Nephron progenitor cell (in vitro differentiated cells): ENCODE measurements around the gene GTPBP6.
A peak's percentile ranks its signal among the peaks of the same experiment; 100 is the strongest.
"Not testable (repeated sequence)": the region's sequence is repeated elsewhere in the genome, so short reads cannot be mapped to it uniquely, and the experiment has no call there.

Experiments used
- DNase-seq: peaks from one replicate; pipeline ENCODE4 v3.0.0; 2021
- H3K27ac Mint-ChIP-seq: 2 replicates; pipeline ENCODE4 v1.8.0; 2021; ENCODE audit warnings: mild to moderate bottlenecking, moderate library complexity, mixed read lengths
- H3K27me3 Mint-ChIP-seq: 2 replicates; pipeline ENCODE4 v1.8.0; 2021; ENCODE audit warnings: mild to moderate bottlenecking, low read depth, mixed read lengths; ENCODE audit not compliant: poor library complexity
- H3K36me3 Mint-ChIP-seq: 2 replicates; pipeline ENCODE4 v1.8.0; 2021; ENCODE audit warnings: low read depth, mixed read lengths
- H3K4me1 Mint-ChIP-seq: 2 replicates; pipeline ENCODE4 v1.8.0; 2021; ENCODE audit warnings: mixed read lengths
- H3K4me3 Mint-ChIP-seq: 2 replicates; pipeline ENCODE4 v1.8.0; 2021; ENCODE audit warnings: mild to moderate bottlenecking, moderate library complexity, mixed read lengths
- H3K9me3 Mint-ChIP-seq: 2 replicates; pipeline ENCODE4 v1.8.0; 2021; ENCODE audit warnings: mild to moderate bottlenecking, moderate library complexity, mixed read lengths
- CTCF ChIP-seq: fragments of 200-600 bp; sonication (generic); IDR thresholded peaks from 2 replicates; pipeline ENCODE4 v1.5.0; 2021; ENCODE audit warnings: antibody characterized with exemption

GTPBP6 gene

GRCh38 chrX:352181-352580 is 33.6 kb upstream of the GTPBP6 start:
- no peak overlapping the region for H3K4me3 Mint-ChIP-seq
- TF ChIP-seq CTCF, result no peak

GRCh38 chrX:351736-352135 is 33.1 kb upstream of the GTPBP6 start:
- no peak overlapping the region for H3K27ac Mint-ChIP-seq
- TF ChIP-seq CTCF, result no peak
- H3K27me3 Mint-ChIP-seq, result no peaks in the 10 kb centered on the region
- no peak overlapping the region for H3K4me3 Mint-ChIP-seq
- peaks cover 57% of the 10 kb centered on the region for H3K4me1 Mint-ChIP-seq
- no peak for DNase-seq
- H3K36me3 Mint-ChIP-seq, result peaks cover 62% of the 10 kb centered on the region
- H3K9me3 Mint-ChIP-seq, result no peaks in the 10 kb centered on the region

More at GRCh38 chrX:352181-352580, 33.6 kb upstream of the GTPBP6 start:
- no peaks in the 10 kb centered on the region for H3K27me3 Mint-ChIP-seq
- DNase-seq, result no peak
- peaks cover 62% of the 10 kb centered on the region for H3K4me1 Mint-ChIP-seq
- H3K27ac Mint-ChIP-seq, result peak overlapping the region; percentile 98
- H3K9me3 Mint-ChIP-seq, result peaks cover under 1% of the 10 kb centered on the region
- peaks cover 63% of the 10 kb centered on the region for H3K36me3 Mint-ChIP-seq

GRCh38 chrX:351324-351641 is 32.7 kb upstream of the GTPBP6 start:
- not testable (repeated sequence) for H3K9me3 Mint-ChIP-seq, H3K4me3 Mint-ChIP-seq, H3K27me3 Mint-ChIP-seq, H3K27ac Mint-ChIP-seq, DNase-seq
- Mint-ChIP-seq H3K4me1 (peaks cover 53% of the 10 kb centered on the region), H3K36me3 (peaks cover 59% of the 10 kb centered on the region)

- H3K27me3 Mint-ChIP-seq, result no peaks in the 10 kb centered on the region
- no peak for TF ChIP-seq CTCF
- H3K4me1 Mint-ChIP-seq, result peaks cover 49% of the 10 kb centered on the region
- no peak overlapping the region for H3K4me3 Mint-ChIP-seq
- no peak for DNase-seq
- H3K9me3 Mint-ChIP-seq, result no peaks in the 10 kb centered on the region
- peak overlapping the region; percentile 33 for H3K27ac Mint-ChIP-seq
- H3K36me3 Mint-ChIP-seq, result peaks cover 56% of the 10 kb centered on the region
Observed at GRCh38 chrX:350534-351323, 32.1 kb upstream of the GTPBP6 start.

- TF ChIP-seq CTCF, result no peak
- H3K4me3 Mint-ChIP-seq, result no peak overlapping the region
- no peak for DNase-seq
- H3K4me1 Mint-ChIP-seq, result peaks cover 43% of the 10 kb centered on the region
- no peaks in the 10 kb centered on the region for H3K27me3 Mint-ChIP-seq
- peak overlapping the region; percentile 33 for H3K27ac Mint-ChIP-seq
- peaks cover 54% of the 10 kb centered on the region for H3K36me3 Mint-ChIP-seq
- H3K9me3 Mint-ChIP-seq, result no peaks in the 10 kb centered on the region
Observed at GRCh38 chrX:350148-350533, 31.5 kb upstream of the GTPBP6 start.

GRCh38 chrX:349702-350101 is 31.1 kb upstream of the GTPBP6 start:
- TF ChIP-seq CTCF, result no peak
- Mint-ChIP-seq H3K4me1 (peaks cover 39% of the 10 kb centered on the region), H3K36me3 (peaks cover 54% of the 10 kb centered on the region), H3K27me3 (no peaks in the 10 kb centered on the region), H3K27ac (peak overlapping the region; percentile 33), H3K9me3 (peaks cover 2% of the 10 kb centered on the region), H3K4me3 (no peak overlapping the region)
- no peak for DNase-seq
